Endothelial cell of umbilical vein (primary cell): ENCODE measurements around the gene ACSL6. TPM values are rescaled to one million over a fixed set of nuclear protein-coding genes. Genes with fewer than 3 reads are reported as not detected.

Experiments used
- BruUV-seq: library from RNA; stranded (reverse); fragments of 400-500 nt; replicated peaks from 2 replicates; lab custom pipeline; 2021; lab: Mats Ljungman, UMichigan
- CTCF ChIA-PET: fragments of 300-600, 350-600 bp; sonication (Branson Sonifier 250); formaldehyde crosslinking; loops from one replicate; lab custom pipeline; 2021; ENCODE audit warnings: antibody characterized with exemption, inconsistent platforms; lab: Charles Lee
- POLR2A ChIA-PET: fragments of 300-600, 350-600 bp; sonication (Branson Sonifier 250); formaldehyde crosslinking; loops from one replicate; lab custom pipeline; 2021; ENCODE audit warnings: antibody characterized with exemption, inconsistent platforms; lab: Charles Lee
- DNase-seq: peaks from one replicate; pipeline ENCODE4 v3.0.0-alpha.2; 2011; ENCODE audit warnings: low read depth, low spot score
- FAIRE-seq: peaks from 2 replicates; lab custom pipeline; 2011; peaks lifted over from hg19 to GRCh38; lab: Jason Lieb, UNC
- H2AFZ ChIP-seq: 2 replicates; pipeline ENCODE4 v1.6.0; 2012; ENCODE audit warnings: low read depth, low read length, control low read depth, inconsistent platforms
- H3K27ac ChIP-seq: 2 replicates; pipeline ENCODE4 v1.5.1; 2011; ENCODE audit warnings: low read depth, mild to moderate bottlenecking, control low read depth, low read length, moderate library complexity; ENCODE audit not compliant: insufficient read depth
- H3K27me3 ChIP-seq, 2 experiments: 2 replicates each; pipeline versions ENCODE4 v1.6.0 to v1.6.1; 2011; ENCODE audit warnings: low read length in 2 of 2, mixed read lengths in 1 of 2; ENCODE audit not compliant: control insufficient read depth in 2 of 2, insufficient read depth in 2 of 2
- H3K36me3 ChIP-seq, 2 experiments: 2 replicates in 1 of 2; 3 replicates in 1 of 2; pipeline ENCODE4 v1.5.1; 2011; ENCODE audit warnings: low read length in 2 of 2, mild to moderate bottlenecking in 1 of 2, moderate library complexity in 1 of 2; ENCODE audit not compliant: control insufficient read depth in 2 of 2, insufficient read depth in 2 of 2; ENCODE audit errors: extremely low read depth in 1 of 2
- H3K4me1 ChIP-seq: 3 replicates; pipeline ENCODE4 v1.5.1; 2011; ENCODE audit warnings: mild to moderate bottlenecking, low read length; ENCODE audit not compliant: control insufficient read depth, insufficient read depth; ENCODE audit errors: extremely low read depth
- H3K4me2 ChIP-seq: 2 replicates; pipeline ENCODE4 v1.6.1; 2011; ENCODE audit warnings: low read length, control low read depth, mixed read lengths; ENCODE audit not compliant: insufficient read depth
- H3K4me3 ChIP-seq, 3 experiments: fragments of 200-600 bp in 1 of 3; sonication (generic), shearing (Covaris generic) in 1 of 3; replicated peaks in 1 of 3; 2 replicates each; pipeline ENCODE4 v1.5.1; 2011 to 2016; ENCODE audit warnings: control low read depth in 3 of 3, low read length in 3 of 3, mild to moderate bottlenecking in 2 of 3, inconsistent platforms in 1 of 3, low read depth in 1 of 3, moderate library complexity in 1 of 3; ENCODE audit not compliant: insufficient read depth in 1 of 3
- H3K79me2 ChIP-seq: 2 replicates; pipeline ENCODE4 v1.6.0; 2012; ENCODE audit warnings: low read length, inconsistent platforms; ENCODE audit not compliant: control insufficient read depth, insufficient read depth
- H3K9ac ChIP-seq: replicated peaks from 2 replicates; pipeline ENCODE3; 2011; ENCODE audit warnings: low read length, control low read depth; ENCODE audit not compliant: insufficient read depth; ENCODE audit errors: extremely low read depth
- H3K9me1 ChIP-seq: replicated peaks from 3 replicates; pipeline ENCODE4 v1.6.0; 2011; ENCODE audit warnings: mild to moderate bottlenecking, low read length; ENCODE audit not compliant: control insufficient read depth, insufficient read depth; ENCODE audit errors: extremely low read depth
- H3K9me3 ChIP-seq: replicated peaks from 2 replicates; pipeline ENCODE4 v1.5.1; 2012; ENCODE audit warnings: low read length, inconsistent platforms; ENCODE audit not compliant: control insufficient read depth, insufficient read depth
- H4K20me1 ChIP-seq: replicated peaks from 2 replicates; pipeline ENCODE3; 2011; ENCODE audit warnings: mild to moderate bottlenecking, low read length; ENCODE audit not compliant: control insufficient read depth, insufficient read depth; ENCODE audit errors: extremely low read depth
- CTCF ChIP-seq, 2 donors: IDR thresholded peaks; 1 replicate in 1 of 2; 2 replicates in 1 of 2; pipeline ENCODE4 v1.5.1; 2011; ENCODE audit warnings: low read length in 2 of 2, mild to moderate bottlenecking in 2 of 2, moderate library complexity in 2 of 2, control low read depth in 1 of 2, inconsistent platforms in 1 of 2, low read depth in 1 of 2; ENCODE audit not compliant: insufficient read depth in 1 of 2; ENCODE audit errors: extremely low read depth in 1 of 2
- EZH2 ChIP-seq: IDR thresholded peaks from 2 replicates; pipeline ENCODE4 v1.6.1; 2012; ENCODE audit warnings: borderline replicate concordance, low read depth, mild to moderate bottlenecking, moderate library complexity, low read length, inconsistent platforms; ENCODE audit not compliant: severe bottlenecking
- FOS ChIP-seq: IDR thresholded peaks from 2 replicates; pipeline ENCODE4 v1.6.1; 2011; ENCODE audit warnings: mild to moderate bottlenecking, low read length, moderate library complexity, borderline replicate concordance; ENCODE audit not compliant: insufficient read depth
- GATA2 ChIP-seq: IDR thresholded peaks from 2 replicates; pipeline ENCODE4 v1.7.0; 2011; ENCODE audit warnings: low read depth, mild to moderate bottlenecking, moderate library complexity, mixed read lengths, low read length; ENCODE audit not compliant: insufficient read length, insufficient read depth
- JUN ChIP-seq: IDR thresholded peaks from 2 replicates; pipeline ENCODE4 v1.6.1; 2011; ENCODE audit warnings: borderline replicate concordance, low read depth; ENCODE audit not compliant: insufficient read length, insufficient read depth
- MAX ChIP-seq: IDR thresholded peaks from 2 replicates; pipeline ENCODE4 v1.6.1; 2011; ENCODE audit not compliant: insufficient read depth, insufficient read length
- MYC ChIP-seq: IDR thresholded peaks from one replicate; pipeline ENCODE4 v1.6.1; 2011; ENCODE audit warnings: mild to moderate bottlenecking, low read depth, low read length
- POLR2A ChIP-seq: IDR thresholded peaks from 2 replicates; pipeline ENCODE4 v1.6.1; 2012; ENCODE audit warnings: low read depth, mild to moderate bottlenecking, control low read depth, low read length
- POLR2AphosphoS5 ChIP-seq: IDR thresholded peaks from 2 replicates; pipeline ENCODE4 v1.6.1; 2012; ENCODE audit warnings: low read depth, mild to moderate bottlenecking, control low read depth, low read length, moderate library complexity; ENCODE audit not compliant: insufficient read depth
- dilution Hi-C: fragments of 300-500 bp; cut with MboI; formaldehyde crosslinking; loops from one replicate; pipeline ENCODE4 v1.15.0; 2019; ENCODE audit warnings: low sequenced_read_pairs; ENCODE audit not compliant: extremely low pct_ligation_motif_present
- intact Hi-C: fragments of 100-400 bp; cut with micrococcal nuclease; formaldehyde crosslinking; loops from one replicate; pipeline ENCODE4 v1.10.0; 2022
- polyA plus RNA-seq, 4 experiments: library from polyadenylated mRNA; depleted of rRNA in 3 of 4; stranded (reverse) in 3 of 4; unstranded in 1 of 4; fragments of >200 nt; gene quantifications; 2 replicates each; pipeline versions ENCODE4 v1.2.1 to v1.2.3, GENCODE V29; 2011 to 2012; ENCODE audit warnings: missing spikeins in 1 of 4
- total RNA-seq: library from RNA; stranded (reverse); gene quantifications from 2 replicates; pipeline ENCODE4 v1.2.3, GENCODE V29; 2021

Gene ACSL6
- total and polyA plus RNA-seq, 2 donors (not counting 3 experiments of a cell fraction or from before 2014, with no cell fraction given): not detected

- BruUV-seq: no TSS peak
- no peak for TF ChIP-seq GATA2
- TF ChIP-seq POLR2AphosphoS5: no peak
- TF ChIP-seq EZH2: no peak
- no peak for TF ChIP-seq CTCF (IDR thresholded peaks at IDR 0.05; ENCODE audit: extremely low read depth in 1 of 2, insufficient read depth in 1 of 2, low read depth in 1 of 2, low read length in 2 of 2)
- no peak for TF ChIP-seq MYC
- no peak for TF ChIP-seq POLR2A
- TF ChIP-seq FOS: no peak
- TF ChIP-seq MAX: no peak
- no peak for TF ChIP-seq JUN
- H4K20me1 ChIP-seq: no peaks in the 10 kb centered on the region
- dilution Hi-C loops: loop anchor here (25.0 kb wide), 1 partner anchor 425 kb away; no protein-coding TSS in a partner anchor
- ChIA-PET CTCF (interaction anchor here (0.6 to 1.7 kb wide), 4 partner anchors 12 to 423 kb away, joined by 3 to 7 read pairs (median 3); no protein-coding TSS in a partner anchor), POLR2A (no interaction called here)
- H3K4me1 ChIP-seq: no peaks in the 10 kb centered on the region
- DNase-seq (peak; percentile 70), FAIRE-seq (peak; percentile 64)
- H3K9me1 ChIP-seq: no peaks in the 10 kb centered on the region
- intact Hi-C loops: no loop called here
- no peak overlapping the region for H3K9ac ChIP-seq
- H3K27ac ChIP-seq: no peak overlapping the region
- H3K4me3 ChIP-seq: no peak overlapping the region
- no peak overlapping the region for H2AFZ ChIP-seq
- H3K36me3 ChIP-seq: no peaks in the 10 kb centered on the region
- H3K9me3 ChIP-seq: no peaks in the 10 kb centered on the region
- H3K4me2 ChIP-seq: no peak overlapping the region
- peaks cover 22 to 34% of the 10 kb centered on the region in 2 experiments for H3K27me3 ChIP-seq
- no peaks in the 10 kb centered on the region for H3K79me2 ChIP-seq
These were observed 1.0 kb upstream of the ACSL6 start for GRCh38 chr5:132012371-132013005.
